HCT116 (cell line): ENCODE results near the gene PRSS35. TPM values are rescaled to one million over a fixed set of nuclear protein-coding genes. Genes with fewer than 3 reads are reported as not detected.

Source experiments
- ATAC-seq: fragments of 200-7000 bp; cut with Tn5 transposase; 2 replicates; pipeline ENCODE4 v1.9.1; 2020; ENCODE audit warnings: mild to moderate bottlenecking, moderate library complexity
- BruUV-seq: library from RNA; stranded (reverse); fragments of 400-500 nt; replicated peaks from 2 replicates; lab custom pipeline; 2021; lab: Mats Ljungman, UMichigan
- CTCF ChIA-PET: fragments of 300-600 bp; sonication (Branson Sonifier 250); formaldehyde crosslinking; loops from one replicate; lab custom pipeline; 2021; ENCODE audit warnings: antibody characterized with exemption; lab: Charles Lee
- POLR2A ChIA-PET: fragments of 300-600, 350-600 bp; sonication (Branson Sonifier 250); formaldehyde crosslinking; loops from one replicate; lab custom pipeline; 2021; ENCODE audit warnings: antibody characterized with exemption; lab: Charles Lee
- RAD21 ChIA-PET, 2 experiments: fragments of 300-600 bp; sonication (Branson Sonifier 250); formaldehyde crosslinking; loops; one replicate each; lab custom pipeline; 2023; ENCODE audit warnings: low total read pairs in 2 of 2; ENCODE audit not compliant: uncharacterized antibody in 2 of 2, unreplicated experiment in 2 of 2, low non-redundant PET in 1 of 2; lab: Charles Lee
- DNase-seq: peaks from one replicate; pipeline ENCODE4 v3.0.0-alpha.2; 2010; ENCODE audit warnings: low read depth, low spot score
- H2AFZ ChIP-seq: fragments of 200-600 bp; shearing (Covaris generic), sonication (generic); 2 replicates; pipeline ENCODE4 v1.6.1; 2017; ENCODE audit warnings: low read depth, mixed run types, mixed read lengths, antibody characterized with exemption, low read length; ENCODE audit not compliant: poor library complexity, severe bottlenecking
- H3K27ac ChIP-seq: 2 replicates; pipeline ENCODE4 v1.5.1; 2012; ENCODE audit warnings: low read depth, low read length
- H3K27me3 ChIP-seq: fragments of 200-600 bp; sonication (generic); 2 replicates; pipeline ENCODE4 v1.6.1; 2016; ENCODE audit warnings: mixed run types, low read length, mixed read lengths; ENCODE audit not compliant: insufficient read depth
- H3K36me3 ChIP-seq, 2 experiments: fragments of 200-500 bp in 1 of 2; fragments of 200-600 bp in 1 of 2; sonication (Bioruptor generic) in 1 of 2; sonication (generic) in 1 of 2; 2 replicates each; pipeline versions ENCODE4 v1.5.1 to v1.6.1; 2014 to 2016; ENCODE audit warnings: low read length in 2 of 2, inconsistent platforms in 1 of 2, mixed read lengths in 1 of 2, mixed run types in 1 of 2; ENCODE audit not compliant: insufficient read depth in 2 of 2, control insufficient read depth in 1 of 2
- H3K4me1 ChIP-seq, 2 experiments: fragments of 200-600 bp in 1 of 2; sonication (generic) in 1 of 2; 2 replicates each; pipeline versions ENCODE4 v1.5.1 to v1.6.1; 2012 to 2017; ENCODE audit warnings: low read length in 2 of 2, inconsistent platforms in 1 of 2, mild to moderate bottlenecking in 1 of 2, mixed read lengths in 1 of 2, mixed run types in 1 of 2, moderate library complexity in 1 of 2; ENCODE audit not compliant: insufficient read depth in 2 of 2, control insufficient read depth in 1 of 2
- H3K4me2 ChIP-seq: fragments of 200-600 bp; sonication (generic); 2 replicates; pipeline ENCODE4 v1.6.1; 2017; ENCODE audit warnings: mixed run types, low read length, mixed read lengths
- H3K4me3 ChIP-seq, 2 experiments: fragments of 200-600 bp in 1 of 2; sonication (generic) in 1 of 2; replicated peaks in 1 of 2; 2 replicates each; pipeline ENCODE4 v1.5.1; 2011 to 2016; ENCODE audit warnings: low read length in 2 of 2, control low read depth in 1 of 2, low read depth in 1 of 2, mild to moderate bottlenecking in 1 of 2, mixed read lengths in 1 of 2, mixed run types in 1 of 2
- H3K79me2 ChIP-seq: fragments of 200-600 bp; sonication (generic); 2 replicates; pipeline ENCODE4 v1.6.1; 2017; ENCODE audit warnings: mild to moderate bottlenecking, mixed run types, low read length, moderate library complexity, mixed read lengths; ENCODE audit not compliant: insufficient read depth
- H3K9ac ChIP-seq: fragments of 200-600 bp; sonication (generic); 2 replicates; pipeline ENCODE4 v1.6.1; 2016; ENCODE audit warnings: low read length, mixed read lengths
- H3K9me2 ChIP-seq: fragments of 200-600 bp; sonication (generic), shearing (Covaris generic); 2 replicates; pipeline ENCODE4 v1.6.1; 2017; ENCODE audit warnings: mixed run types, mild to moderate bottlenecking, moderate library complexity; ENCODE audit not compliant: insufficient read depth
- H3K9me3 ChIP-seq, 2 experiments: fragments of 200-500 bp in 1 of 2; fragments of 200-600 bp in 1 of 2; sonication (Bioruptor generic) in 1 of 2; sonication (generic) in 1 of 2; 2 replicates each; pipeline ENCODE4 v1.6.1; 2014 to 2017; ENCODE audit warnings: low read length in 2 of 2, mixed read lengths in 2 of 2, inconsistent platforms in 1 of 2, low read depth in 1 of 2, mild to moderate bottlenecking in 1 of 2, mixed run types in 1 of 2, moderate library complexity in 1 of 2; ENCODE audit not compliant: control insufficient read depth in 1 of 2, insufficient read depth in 1 of 2
- H4K20me1 ChIP-seq: fragments of 200-600 bp; sonication (generic), shearing (Covaris generic); 2 replicates; pipeline ENCODE4 v1.6.1; 2017; ENCODE audit warnings: mixed run types, mild to moderate bottlenecking, moderate library complexity; ENCODE audit not compliant: insufficient read depth
- CEBPB ChIP-seq: IDR thresholded peaks from 2 replicates; pipeline ENCODE4 v1.6.1; 2012; ENCODE audit warnings: low read depth
- EZH2phosphoT487 ChIP-seq: fragments of 200-600 bp; IDR thresholded peaks from 2 replicates; pipeline ENCODE4 v1.6.1; 2018; ENCODE audit warnings: antibody characterized with exemption, borderline replicate concordance
- FOSL1 ChIP-seq: IDR thresholded peaks from 2 replicates; pipeline ENCODE4 v1.6.1; 2012; ENCODE audit warnings: low read depth
- MAX ChIP-seq: IDR thresholded peaks from 2 replicates; pipeline ENCODE4 v1.6.1; 2012
- POLR2A ChIP-seq: IDR thresholded peaks from 2 replicates; pipeline ENCODE4 v1.7.0; 2011; ENCODE audit warnings: borderline replicate concordance; ENCODE audit not compliant: insufficient read depth, insufficient read length; ENCODE audit errors: extremely low read depth
- POLR2AphosphoS5 ChIP-seq: IDR thresholded peaks from 2 replicates; pipeline ENCODE4 v1.6.1; 2011; ENCODE audit warnings: mild to moderate bottlenecking, low read depth, low read length, moderate library complexity
- REST ChIP-seq: IDR thresholded peaks from 2 replicates; pipeline ENCODE4 v1.6.1; 2012; ENCODE audit warnings: low read depth
- SRF ChIP-seq: IDR thresholded peaks from 2 replicates; pipeline ENCODE4 v1.6.1; 2012; ENCODE audit warnings: low read depth
- ZFX ChIP-seq: fragments of 450-650 bp; IDR thresholded peaks from 2 replicates; pipeline ENCODE4 v1.6.1; 2017
- ZNF274 ChIP-seq: fragments of 200-500 bp; sonication (Bioruptor generic); IDR thresholded peaks from 2 replicates; pipeline ENCODE4 v1.6.1; 2014; ENCODE audit warnings: mild to moderate bottlenecking, low read depth, low read length, inconsistent platforms
- intact Hi-C: fragments of 100-400 bp; cut with micrococcal nuclease; formaldehyde crosslinking; loops from 2 replicates; pipeline ENCODE4 v1.10.0; 2022
- total RNA-seq: library from RNA; stranded (reverse); gene quantifications from one replicate; pipeline ENCODE4 v1.2.1, GENCODE V29; 2021; ENCODE audit not compliant: unreplicated experiment
- TF ChIP-seq, protein P1 (sequence below), 3 experiments: fragments of 200-600 bp in 1 of 3; sonication (generic) in 1 of 3; IDR thresholded peaks in 2 of 3; conservative IDR thresholded peaks in 1 of 3; 2 replicates each; pipeline ENCODE4 v1.5.1; 2012 to 2017; ENCODE audit warnings: low read depth in 2 of 3, low read length in 2 of 3, antibody characterized with exemption in 1 of 3, borderline replicate concordance in 1 of 3, control low read depth in 1 of 3, mild to moderate bottlenecking in 1 of 3, mixed read lengths in 1 of 3, mixed run types in 1 of 3, moderate library complexity in 1 of 3; ENCODE audit not compliant: insufficient read depth in 1 of 3
- TF ChIP-seq, protein P2 (sequence below): IDR thresholded peaks from 2 replicates; pipeline ENCODE4 v1.6.1; 2011; ENCODE audit warnings: mild to moderate bottlenecking, low read length, moderate library complexity; ENCODE audit not compliant: insufficient replicate concordance; ENCODE audit errors: extremely low read depth

Gene PRSS35
- total RNA-seq, 1 experiment from 2014 or later = 0.37 TPM

DNA sequence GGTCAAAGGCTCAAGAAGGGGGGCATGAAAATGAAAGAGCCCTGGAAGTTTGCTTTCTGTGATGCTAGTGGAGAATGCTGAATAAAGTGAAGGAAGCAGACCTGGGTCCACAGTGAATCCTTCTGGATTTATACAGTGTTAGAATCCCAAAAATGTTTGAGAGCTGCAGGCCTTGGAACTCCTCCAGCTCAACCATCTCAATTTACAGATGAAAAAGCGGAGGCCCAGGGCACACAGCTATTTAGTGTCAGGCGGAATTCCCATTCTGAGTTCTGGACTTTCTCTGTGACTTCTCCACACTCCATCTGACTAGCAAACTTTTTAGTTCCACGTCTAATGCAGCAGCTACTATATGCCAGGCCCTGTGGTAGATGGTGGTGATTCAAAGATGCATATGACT lies 1.5 kb upstream of the PRSS35 start (continued):
- TF ChIP-seq, protein P1, sequence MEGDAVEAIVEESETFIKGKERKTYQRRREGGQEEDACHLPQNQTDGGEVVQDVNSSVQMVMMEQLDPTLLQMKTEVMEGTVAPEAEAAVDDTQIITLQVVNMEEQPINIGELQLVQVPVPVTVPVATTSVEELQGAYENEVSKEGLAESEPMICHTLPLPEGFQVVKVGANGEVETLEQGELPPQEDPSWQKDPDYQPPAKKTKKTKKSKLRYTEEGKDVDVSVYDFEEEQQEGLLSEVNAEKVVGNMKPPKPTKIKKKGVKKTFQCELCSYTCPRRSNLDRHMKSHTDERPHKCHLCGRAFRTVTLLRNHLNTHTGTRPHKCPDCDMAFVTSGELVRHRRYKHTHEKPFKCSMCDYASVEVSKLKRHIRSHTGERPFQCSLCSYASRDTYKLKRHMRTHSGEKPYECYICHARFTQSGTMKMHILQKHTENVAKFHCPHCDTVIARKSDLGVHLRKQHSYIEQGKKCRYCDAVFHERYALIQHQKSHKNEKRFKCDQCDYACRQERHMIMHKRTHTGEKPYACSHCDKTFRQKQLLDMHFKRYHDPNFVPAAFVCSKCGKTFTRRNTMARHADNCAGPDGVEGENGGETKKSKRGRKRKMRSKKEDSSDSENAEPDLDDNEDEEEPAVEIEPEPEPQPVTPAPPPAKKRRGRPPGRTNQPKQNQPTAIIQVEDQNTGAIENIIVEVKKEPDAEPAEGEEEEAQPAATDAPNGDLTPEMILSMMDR (IDR thresholded peaks at IDR 0.05 in 2 of 3, conservative IDR thresholded peaks at IDR 0.05 in 1 of 3; ENCODE audit: borderline replicate concordance in 1 of 3, insufficient read depth in 1 of 3, low read depth in 2 of 3, low read length in 2 of 3) = no peak
- TF ChIP-seq ZNF274 = no peak

DNA sequence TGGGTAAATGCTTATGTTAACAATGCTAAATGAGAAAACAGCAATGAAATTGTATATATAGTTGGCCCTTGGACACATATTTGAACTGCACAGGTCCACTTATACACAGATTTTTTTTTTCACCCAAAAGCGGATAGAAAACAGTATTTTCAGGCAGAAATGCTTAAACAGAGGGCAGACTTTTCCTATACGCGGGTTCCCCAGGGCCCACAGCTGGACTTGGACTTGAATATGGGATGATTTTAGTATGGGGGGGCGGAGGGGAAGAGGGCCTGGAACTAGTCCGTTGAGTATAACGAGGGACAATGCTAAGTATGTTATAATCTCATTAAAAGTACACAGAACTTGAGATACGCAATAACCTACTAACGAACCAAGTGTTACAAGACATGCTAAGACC lies 1.1 kb upstream of the PRSS35 start:
- ATAC-seq = no peak
- Histone ChIP-seq H3K4me2 (peak overlapping the region; percentile 100), H3K27ac (no peak overlapping the region), H3K36me3 (no peaks in the 10 kb centered on the region), H2AFZ (peak overlapping the region; percentile 87), H3K9ac (no peak overlapping the region), H3K27me3 (no peaks in the 10 kb centered on the region), H3K9me3 (no peaks in the 10 kb centered on the region), H3K79me2 (no peaks in the 10 kb centered on the region), H3K4me3 (no peak overlapping the region), H3K9me2 (no peaks in the 10 kb centered on the region), H4K20me1 (no peaks in the 10 kb centered on the region), H3K4me1 (peaks cover 0 to 10% of the 10 kb centered on the region in 2 experiments; a peak in 1 of 4 replicates)
- CTCF ChIA-PET = interaction anchor here (1.2 to 6.9 kb wide), 6 partner anchors 25 to 445 kb away, joined by 3 to 120 read pairs (median 6); partner anchors contain the start of genes DOP1A and UBE3D
- no TSS peak for BruUV-seq
- intact Hi-C loops = loop anchor here (5.0 kb wide), 1 partner anchor 1264 kb away; the partner anchor contains the start of gene IBTK
- POLR2A ChIA-PET = no interaction called here
- no peak for DNase-seq
- TF ChIP-seq ZNF274 = no peak
- TF ChIP-seq, protein P2, sequence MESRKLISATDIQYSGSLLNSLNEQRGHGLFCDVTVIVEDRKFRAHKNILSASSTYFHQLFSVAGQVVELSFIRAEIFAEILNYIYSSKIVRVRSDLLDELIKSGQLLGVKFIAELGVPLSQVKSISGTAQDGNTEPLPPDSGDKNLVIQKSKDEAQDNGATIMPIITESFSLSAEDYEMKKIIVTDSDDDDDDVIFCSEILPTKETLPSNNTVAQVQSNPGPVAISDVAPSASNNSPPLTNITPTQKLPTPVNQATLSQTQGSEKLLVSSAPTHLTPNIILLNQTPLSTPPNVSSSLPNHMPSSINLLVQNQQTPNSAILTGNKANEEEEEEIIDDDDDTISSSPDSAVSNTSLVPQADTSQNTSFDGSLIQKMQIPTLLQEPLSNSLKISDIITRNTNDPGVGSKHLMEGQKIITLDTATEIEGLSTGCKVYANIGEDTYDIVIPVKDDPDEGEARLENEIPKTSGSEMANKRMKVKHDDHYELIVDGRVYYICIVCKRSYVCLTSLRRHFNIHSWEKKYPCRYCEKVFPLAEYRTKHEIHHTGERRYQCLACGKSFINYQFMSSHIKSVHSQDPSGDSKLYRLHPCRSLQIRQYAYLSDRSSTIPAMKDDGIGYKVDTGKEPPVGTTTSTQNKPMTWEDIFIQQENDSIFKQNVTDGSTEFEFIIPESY = no peak
- TF ChIP-seq, protein P1 (IDR thresholded peaks at IDR 0.05 in 2 of 3, conservative IDR thresholded peaks at IDR 0.05 in 1 of 3; ENCODE audit: borderline replicate concordance in 1 of 3, insufficient read depth in 1 of 3, low read depth in 2 of 3, low read length in 2 of 3) = no peak
- no peak for TF ChIP-seq ZFX
- TF ChIP-seq POLR2AphosphoS5 = no peak
- TF ChIP-seq FOSL1 = no peak
- no peak for TF ChIP-seq MAX
- TF ChIP-seq REST = no peak
- no peak for TF ChIP-seq CEBPB
- TF ChIP-seq SRF = no peak
- no peak for TF ChIP-seq POLR2A
- TF ChIP-seq EZH2phosphoT487 = no peak
- RAD21 ChIA-PET = no interaction called here
